GM19463 (cell line): ENCODE results near the gene PLA2G4D.
A peak's percentile ranks its signal among the peaks of the same experiment; 100 is the strongest.

ENCODE experiments used
- ATAC-seq: cut with Tn5 transposase; IDR thresholded peaks from one replicate; pipeline ENCODE4 v1.9.1; 2021; ENCODE audit warnings: mild to moderate bottlenecking, moderate library complexity; ENCODE audit not compliant: unreplicated experiment

Gene PLA2G4D

DNA sequence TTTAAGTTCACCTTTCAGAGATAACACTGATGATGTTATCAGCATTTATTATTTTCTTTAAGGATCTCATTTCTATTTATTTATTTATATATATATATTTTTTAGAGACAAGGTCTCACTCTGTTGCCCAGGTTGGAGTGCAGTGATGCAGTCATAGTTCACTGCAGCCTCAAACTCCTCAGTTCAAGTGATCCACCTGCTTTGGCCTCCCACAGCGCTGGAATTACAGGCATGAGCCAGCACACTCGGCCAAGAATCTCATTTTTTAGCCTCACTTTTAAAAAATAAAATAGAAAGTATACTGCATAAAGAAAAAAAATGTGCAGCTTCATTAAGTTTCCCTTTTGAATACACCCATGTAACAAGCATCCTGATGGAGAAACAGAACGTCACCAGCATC lies 35.6 kb downstream of the PLA2G4D start:
- ATAC-seq, result no peak

DNA sequence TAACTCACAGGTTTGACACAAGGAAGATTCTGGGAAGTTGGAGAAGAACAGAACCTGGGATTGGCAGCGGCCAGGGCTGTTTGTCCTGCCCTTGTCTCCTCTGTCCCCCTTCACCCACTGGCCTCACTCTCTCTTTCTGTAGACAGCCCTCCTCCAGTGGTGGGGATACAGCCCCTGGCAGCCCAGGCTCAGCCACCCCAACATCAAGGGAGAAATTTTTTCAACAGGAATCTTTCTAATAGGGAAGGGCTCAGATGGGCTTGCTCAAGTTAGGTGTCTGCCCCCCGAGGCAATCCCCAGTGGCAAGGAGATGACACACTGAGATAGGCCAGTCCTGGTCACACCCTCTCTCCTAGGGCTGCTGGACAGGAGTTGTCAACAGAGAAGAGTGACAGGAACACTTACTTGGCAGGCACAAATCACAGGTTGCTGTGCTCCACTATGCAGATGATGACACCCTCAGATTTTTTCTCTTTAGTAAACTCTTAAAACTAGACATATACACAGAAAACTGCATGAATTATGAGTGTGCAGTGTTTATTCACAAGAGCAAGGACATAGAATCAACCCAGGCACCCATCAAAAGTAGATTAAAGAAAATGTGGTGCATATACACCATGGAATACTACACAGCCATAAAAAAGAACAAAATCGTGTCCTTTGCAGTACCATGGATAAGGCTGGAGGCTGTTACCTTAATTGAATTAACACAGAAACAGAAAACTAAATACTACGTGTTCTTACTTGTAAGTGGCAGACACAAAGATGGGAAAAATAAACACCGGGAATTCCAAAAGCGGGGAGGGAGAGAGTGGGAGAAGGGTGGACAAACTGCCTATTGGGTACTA lies 36.3 kb downstream of the PLA2G4D start:
- no peak for ATAC-seq

DNA sequence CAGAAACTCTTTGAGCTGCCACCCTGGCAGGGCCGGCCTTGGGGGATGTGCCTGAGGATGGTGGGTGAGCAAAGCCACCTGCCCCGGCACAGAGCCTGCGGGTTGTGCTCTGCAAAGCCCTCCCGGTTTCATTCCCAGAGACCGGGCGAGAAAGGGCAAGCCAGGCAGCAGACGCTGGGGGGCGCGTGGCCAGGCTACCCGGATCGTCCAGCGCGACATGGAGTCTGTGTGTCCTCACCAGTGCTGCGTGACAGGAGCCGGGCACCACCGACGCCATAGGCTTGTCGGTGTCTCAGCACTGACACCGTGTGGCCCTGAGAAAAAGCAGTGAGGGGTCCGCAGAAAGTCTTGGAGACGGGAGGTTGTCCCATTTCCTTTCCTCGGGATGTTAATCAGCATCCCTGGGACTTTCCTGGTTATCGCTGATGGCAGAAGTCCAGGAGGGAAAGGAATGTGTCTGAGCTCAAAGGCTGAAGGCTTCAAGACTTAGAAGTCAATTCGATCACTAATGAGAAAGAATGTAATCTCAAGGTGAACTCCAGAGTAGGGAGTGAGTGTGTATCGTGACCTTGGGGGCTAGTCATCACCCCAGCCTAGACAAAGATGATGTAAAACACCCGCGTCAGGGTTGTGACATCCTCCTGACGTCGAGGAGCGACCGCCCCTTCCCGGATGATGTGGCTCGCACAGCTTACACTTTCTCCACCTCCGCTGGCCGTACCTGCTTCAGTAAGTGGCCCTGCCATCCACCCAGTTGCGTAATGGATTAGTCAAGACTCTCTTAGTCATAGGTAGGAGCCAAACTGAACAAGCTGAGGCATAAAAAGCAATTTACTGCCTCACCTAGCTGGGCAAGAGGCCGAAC lies 37.2 kb downstream of the PLA2G4D start:
- no peak for ATAC-seq

DNA sequence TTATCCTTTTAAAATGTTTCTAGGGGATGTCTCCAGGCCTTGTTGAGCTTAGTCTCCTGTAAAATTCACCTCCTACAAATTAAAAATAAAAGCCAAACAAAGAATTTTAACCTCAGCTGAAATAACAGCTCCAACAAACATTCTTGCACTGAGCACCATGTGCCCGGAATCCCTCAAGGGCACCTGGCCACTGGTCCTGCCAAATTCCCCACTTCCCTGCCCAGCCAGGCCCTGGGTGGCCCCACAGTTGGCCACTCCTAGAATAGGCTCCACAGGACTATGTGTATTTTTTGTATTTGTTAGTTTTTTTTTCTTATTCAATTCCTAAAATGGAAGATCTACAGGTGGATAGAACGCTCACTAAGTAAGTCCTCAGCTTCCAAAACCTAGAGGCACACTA lies 40.4 kb downstream of the PLA2G4D start:
- no peak for ATAC-seq

DNA sequence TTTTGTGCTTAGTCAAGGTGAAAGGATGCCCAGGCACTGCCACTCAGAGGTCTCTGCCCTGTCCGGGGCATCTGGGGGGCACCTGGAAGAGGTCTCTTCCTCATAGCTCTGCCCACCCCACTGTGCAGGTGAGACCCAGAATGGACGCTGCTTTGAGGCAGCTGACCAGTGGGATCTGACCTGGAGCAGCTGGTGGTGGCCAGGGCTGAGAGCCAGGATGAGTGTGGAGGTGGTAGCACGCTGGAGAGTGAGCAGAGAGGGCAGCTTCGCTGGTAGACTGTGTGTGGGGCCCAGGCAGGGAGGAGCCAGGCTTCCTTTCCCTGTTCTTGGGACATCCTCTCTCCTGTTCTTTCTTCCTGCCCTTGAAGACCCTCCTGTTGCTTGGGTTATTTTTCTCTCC lies 41.4 kb downstream of the PLA2G4D start:
- ATAC-seq, result no peak

DNA sequence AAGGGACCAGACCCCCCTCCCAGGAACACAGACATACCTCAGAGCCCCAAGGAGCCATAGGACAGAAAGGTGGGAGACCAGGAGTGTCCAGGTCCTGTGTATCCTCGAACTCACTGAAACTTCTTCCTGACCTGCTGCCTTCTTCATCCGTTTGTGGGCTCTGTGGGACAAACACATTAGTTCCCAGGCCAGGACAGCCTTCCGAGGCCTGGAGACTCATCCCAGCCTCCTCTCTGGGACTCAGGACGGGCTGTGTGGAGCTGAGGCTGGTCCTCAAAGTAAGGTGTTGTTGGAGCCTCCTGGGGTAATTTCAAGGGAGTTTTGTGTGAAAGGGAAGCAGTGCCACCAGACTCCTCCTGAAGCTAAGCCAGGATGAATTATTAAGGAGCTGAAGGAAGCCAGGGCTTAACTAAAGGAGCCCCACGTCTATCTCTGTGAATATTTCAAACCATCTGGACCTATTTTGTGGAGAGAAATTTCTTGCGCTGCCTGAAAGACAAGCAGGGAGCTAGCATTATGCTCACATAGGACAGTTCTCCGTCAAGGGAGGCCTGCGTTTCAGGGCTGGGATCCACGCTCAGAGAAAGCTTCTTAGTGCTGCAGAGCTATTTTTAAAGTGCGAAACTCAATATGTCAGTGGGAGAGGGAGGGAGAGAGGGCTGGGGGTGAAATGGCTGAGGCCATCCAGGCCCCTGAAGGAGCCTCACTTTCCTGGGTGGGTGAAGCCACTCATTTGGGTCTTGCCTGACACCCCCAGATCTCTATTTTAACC lies 43.7 kb downstream of the PLA2G4D start:
- ATAC-seq, result no peak

DNA sequence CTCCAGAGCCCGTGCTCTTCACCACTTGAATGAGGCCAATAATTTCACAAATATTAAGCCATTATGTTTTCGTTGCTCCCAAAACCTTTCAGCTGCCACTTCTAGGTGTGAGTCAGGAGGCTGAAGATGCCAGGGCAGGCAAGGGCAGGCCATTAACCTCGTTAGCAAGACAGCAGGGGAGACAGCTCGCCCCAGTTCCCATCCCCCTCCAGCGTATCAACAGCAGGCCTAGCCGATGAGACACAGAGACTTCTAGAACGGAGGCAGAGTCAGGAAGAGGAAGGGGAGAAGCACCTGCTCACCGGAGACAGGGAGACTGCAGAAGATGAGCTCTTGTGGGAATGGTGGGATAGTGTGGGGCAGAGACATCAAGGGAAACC lies 45.6 kb downstream of the PLA2G4D start:
- ATAC-seq, result no peak

DNA sequence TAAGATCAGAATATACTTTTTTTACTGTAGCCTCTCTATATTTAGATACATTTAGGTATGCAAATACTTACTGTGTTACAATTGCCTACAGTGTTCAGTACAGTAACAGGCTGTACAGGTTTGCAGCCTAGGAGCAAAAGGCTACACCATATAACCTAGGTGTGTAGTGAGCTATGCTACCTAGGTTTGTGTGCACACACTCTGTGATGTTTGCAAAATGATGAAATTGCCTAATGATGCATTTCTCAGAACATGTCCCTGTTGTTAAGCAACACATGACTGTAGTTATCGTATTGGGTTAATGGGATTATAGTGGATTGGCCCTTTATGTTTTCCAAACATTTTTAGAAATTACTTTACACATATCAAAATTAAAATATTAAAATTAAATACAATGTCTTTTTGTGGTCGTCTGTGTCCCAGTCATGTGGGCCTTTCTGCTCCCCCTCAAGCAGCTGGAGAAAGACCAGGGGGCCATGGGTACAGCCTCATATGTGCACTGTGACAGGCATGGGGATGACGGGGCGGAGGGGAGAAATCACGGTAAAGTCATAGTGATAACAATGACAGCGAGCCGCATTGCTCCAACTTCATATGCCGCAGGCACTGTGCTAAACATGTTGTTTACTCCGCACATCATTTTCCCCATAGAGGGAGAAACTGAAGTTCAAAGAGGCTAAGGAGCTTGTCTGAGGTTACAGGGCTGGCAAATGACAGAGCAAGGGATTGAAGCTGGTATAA lies 46.1 kb downstream of the PLA2G4D start:
- no peak for ATAC-seq

DNA sequence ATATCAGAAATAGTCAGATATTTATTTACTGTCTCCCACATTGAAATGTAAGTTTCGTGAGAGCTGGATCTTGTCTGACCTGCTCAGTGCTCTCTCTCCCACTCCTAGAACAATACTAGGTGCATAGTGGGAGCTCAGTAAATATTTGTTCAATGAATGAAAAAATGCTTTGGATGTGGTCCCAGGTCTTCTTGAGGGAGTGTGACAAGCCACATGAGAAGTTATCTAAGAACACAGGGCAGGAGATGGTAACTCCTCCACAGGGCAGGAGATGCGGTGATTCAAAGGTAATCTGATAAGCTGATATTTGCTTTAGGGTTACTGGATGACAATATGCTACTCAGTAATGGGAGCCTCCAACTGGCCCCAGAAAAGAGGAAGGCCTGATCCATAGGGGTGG lies 47.8 kb downstream of the PLA2G4D start:
- ATAC-seq, result no peak

DNA sequence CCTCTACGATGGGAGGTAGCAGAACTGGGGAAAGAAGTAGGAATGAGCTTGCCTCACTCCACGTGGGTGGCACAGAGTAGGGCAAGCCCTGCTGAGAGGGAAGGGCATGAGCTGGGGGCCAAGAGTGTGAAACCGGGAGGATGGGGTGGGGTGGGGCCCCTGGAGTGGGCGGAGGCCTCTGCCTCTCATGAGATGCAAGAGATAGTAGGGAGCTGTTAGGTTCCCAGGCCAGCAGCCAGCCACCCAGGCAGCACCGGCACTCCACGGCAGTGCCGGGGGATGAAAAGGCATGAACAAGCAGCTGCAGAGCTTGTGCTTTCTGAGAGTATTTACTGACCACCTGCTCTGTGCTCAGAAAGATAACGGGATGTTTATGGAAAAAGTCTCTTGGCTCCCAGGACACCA lies 49.1 kb downstream of the PLA2G4D start:
- no peak for ATAC-seq

DNA sequence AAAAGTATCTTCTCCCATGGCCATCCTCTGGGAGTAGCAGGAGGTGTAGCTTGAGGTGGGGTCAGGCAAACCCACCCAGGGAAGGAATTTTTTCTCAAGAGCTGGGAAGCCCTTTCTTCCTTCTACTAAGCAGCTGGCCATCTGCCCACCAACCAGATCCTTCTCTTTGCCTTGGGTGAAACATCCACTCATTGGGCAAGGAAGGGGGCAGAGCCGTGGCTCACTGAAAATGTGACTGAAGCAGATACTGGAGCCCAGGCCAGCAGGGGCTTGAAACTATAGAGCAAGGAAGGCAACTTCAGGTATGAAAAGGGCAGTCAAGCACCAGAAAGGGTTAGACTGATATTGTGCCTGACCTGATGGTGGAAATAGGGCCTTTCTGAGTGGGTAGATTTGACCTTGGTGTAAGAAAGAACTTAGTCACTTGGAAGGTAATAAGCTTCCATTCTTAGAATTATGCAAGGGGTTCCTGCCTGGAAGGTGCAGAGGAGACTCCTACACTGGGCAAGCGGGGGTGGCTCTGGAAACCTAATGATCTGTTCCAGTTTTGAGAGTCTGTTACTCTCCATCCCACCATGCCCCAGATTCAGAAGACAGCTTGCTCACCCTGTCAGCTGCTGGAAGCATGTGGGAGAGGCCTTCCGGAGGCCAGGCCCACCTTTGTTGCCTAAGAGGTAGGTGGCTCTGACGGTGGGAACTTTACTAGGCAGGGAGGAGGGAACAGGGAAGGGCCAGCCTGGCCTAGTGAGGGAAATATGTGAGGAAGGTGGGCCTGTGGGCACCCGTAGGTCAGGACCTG lies 51.6 kb downstream of the PLA2G4D start:
- no peak for ATAC-seq

DNA sequence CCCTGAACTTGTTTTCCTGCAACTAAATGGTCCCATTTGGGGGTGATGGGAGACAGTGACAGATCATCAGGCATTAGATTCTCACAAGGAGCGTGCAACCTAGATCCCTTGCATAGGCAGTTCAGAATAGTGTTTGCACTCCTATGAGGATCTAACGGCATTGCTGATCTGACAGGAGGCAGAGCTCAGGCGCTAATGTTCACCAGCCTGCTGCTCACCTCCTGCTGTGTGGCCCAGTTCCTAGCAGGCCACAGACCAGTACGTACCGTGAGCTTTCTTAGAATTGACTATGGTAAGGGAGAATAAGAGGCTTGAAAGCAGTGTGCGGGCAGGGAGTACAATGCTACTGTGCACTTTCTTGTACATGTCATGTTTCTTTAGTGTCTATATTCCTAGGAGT lies 56.0 kb downstream of the PLA2G4D start:
- ATAC-seq, result no peak

DNA sequence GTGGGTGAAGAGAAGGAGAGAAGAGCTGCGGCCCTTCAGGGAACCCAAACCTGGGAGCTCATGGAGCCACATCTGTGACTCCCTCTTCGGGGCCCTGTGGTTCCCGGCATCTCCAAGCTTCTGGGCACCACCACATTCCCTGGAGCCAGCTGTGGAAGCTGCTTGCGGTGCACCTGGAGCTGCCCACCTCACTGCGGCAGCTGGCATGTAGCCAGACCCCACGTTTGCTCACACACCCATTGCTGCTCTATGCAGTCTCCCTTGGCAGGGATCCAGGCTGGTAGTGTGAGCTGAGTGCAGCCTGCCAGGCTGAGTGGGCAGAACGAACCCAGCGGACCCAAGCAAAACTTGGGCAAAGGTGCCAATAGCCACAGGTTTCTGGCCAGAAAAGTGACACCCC lies 56.7 kb downstream of the PLA2G4D start:
- no peak for ATAC-seq

DNA sequence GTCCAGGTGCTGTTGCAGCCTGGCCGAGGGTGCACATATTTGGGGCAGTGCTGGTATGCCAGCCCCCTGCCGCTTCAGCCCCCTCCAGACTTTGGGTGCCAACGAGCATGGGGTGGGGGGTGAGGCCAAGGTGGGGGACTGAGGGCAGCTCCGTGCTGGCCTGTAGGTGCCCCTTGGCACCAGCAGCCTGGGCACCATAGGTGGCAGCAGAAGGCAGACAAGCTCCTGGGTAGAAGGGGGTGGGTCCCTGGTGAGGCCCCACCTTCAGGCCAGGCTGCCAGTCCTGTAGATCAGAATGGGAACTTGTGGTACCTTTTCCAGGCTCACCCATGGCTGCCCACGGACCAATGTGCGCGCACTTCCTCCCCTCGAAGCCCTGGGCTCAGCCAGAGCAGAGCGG lies 57.4 kb downstream of the PLA2G4D start:
- no peak for ATAC-seq

DNA sequence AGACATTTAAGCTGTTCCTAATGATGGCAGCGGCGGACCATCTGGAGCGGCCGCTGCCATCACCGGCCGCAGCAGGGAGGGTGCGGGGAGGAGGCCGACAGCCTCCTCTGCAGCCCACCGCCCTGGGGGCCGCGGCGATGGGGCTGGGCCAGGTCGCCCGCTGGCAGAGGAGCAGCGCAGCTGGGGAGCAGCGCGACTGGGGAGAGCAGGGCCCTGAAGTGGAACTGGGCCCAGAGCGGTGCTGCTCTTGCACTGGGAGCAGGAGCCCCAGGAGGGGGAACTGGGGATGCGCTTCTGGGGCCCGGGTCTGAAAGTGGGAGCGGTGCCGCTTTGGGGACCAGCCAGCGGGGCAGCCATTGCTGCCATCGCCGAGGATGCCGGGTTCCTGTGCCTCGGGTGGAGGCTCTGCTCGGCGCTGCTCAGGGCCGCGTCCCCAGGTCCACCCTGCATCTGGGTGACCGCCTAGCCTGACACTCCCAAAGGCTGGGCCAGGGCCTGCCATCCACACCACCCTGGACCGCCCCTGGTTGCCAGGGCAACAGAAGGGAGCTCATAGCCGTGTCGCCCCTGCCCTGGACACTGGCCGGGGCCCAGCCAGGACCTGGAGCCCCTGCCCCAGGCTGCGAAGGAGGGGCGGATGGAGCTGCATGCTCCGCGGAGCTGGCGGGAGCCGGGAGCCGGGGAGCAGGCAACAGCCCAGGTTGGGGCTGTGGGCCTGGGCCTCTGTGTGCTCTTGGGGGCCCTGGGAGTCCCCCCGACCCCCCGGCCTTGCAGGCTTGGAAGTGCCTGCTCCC lies 58.1 kb downstream of the PLA2G4D start:
- ATAC-seq, result no peak

DNA sequence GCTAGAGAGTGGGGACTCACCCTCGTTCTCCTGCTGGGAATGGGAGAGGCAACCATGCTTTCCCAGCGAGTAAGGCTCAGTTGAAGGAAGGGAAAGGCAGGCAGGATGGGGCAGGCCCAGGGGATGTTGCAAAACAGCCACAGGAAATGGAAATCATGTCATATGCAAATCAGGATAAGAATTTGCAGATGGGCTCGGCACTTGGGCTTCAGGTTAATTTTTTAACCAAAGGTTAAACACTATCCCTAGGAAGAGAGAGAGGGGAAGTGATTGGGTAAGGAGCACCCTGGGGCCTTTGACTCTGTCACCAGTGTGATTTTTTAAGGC lies 59.0 kb downstream of the PLA2G4D start:
- ATAC-seq, result no peak

DNA sequence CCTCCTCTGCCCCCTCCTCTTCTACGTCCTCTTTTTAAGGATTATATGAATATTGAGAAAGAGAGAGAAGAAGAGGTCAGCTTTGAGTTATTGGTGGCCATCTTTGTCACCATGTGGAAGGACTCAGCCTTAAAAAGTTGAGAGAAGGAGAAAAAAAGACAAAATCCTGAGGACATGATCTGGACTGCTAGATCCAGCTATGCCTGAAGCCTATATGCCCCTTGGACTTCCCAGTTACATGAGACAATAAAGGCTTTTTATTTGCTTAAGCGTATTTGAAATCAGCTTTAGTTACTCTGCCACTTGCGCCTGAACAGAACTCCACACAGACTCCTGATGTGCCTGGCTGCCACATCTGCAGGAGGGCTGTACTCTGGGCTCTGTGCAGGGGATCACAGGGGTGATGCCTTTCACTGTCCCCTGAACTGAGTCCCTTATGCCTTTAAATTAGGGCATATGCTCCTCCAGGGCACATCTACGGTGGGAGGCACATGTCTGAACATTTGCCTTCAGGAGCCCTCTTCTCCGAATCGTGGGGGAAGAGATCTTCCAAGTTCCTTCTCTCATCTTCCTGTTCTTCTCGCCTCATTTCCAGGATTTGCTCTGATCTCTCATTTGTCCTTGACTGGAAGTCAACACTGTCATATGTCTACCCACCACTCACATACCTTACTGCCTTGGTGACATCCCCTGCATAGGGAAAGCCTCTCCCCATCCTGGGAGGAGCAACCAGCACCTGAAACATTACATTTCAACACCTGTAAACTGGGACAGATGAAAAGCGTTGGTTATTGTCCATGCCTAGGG lies 59.5 kb downstream of the PLA2G4D start:
- no peak for ATAC-seq

DNA sequence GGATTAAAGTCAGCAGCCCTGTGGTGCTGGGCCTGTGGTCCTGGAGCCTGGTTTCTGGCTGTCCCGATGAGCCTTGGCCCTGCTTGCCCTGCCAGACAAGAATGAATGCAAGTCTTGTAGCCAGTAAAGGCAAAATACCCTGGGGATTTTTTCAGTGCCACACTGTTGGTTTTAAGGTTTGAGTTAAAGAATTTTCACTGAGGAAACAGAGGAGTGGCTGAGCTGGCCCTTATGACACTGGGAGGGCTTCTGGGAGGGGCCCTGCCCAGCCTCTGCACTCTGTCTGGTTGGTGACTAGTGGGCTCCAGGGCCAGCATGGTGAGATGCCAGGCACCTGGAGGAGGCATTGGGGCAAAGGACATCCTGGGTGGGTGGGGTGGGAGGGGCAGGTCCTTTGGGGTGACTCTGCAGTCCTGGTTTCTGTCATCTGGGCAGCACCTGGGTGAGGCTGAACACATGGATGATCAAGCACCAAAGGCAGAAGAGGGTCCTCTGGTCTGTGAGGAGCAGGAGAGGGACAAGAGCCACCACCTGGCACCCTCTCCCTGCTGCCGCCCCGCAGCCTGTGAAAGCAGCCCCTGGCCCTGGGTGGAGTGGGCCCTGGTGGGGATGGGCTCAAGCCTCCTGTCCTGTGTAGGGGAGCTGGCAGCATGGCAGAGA lies 61.0 kb downstream of the PLA2G4D start:
- ATAC-seq, result peak; percentile 38
